ENCODE measurements around the gene MYH10. TPM values are rescaled to one million over a fixed set of nuclear protein-coding genes. Genes with fewer than 3 reads are reported as not detected.

Gene MYH10
- total RNA-seq, 2 donors from 2014 or later, result 12.4 to 17.0 TPM

DNA sequence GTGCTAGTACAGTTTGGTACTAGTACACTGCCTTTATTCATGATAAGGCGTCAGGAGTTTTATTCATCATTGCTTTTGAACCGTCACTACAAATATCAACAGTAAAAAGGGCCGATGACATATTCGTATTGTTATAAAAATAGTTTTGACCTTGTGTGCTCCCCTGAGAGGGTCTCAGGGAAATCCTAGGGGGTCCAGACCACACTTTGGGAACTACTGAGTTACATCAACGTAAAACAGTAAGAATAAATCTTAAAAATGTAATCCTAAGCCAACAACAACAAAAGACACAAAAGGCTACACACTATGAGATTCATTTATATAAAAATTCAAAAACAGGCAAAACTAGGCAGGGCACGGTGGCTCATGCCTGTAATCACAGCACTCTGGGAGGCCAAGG lies 11.2 kb downstream of the MYH10 start:
- TF ChIP-seq, protein P1, sequence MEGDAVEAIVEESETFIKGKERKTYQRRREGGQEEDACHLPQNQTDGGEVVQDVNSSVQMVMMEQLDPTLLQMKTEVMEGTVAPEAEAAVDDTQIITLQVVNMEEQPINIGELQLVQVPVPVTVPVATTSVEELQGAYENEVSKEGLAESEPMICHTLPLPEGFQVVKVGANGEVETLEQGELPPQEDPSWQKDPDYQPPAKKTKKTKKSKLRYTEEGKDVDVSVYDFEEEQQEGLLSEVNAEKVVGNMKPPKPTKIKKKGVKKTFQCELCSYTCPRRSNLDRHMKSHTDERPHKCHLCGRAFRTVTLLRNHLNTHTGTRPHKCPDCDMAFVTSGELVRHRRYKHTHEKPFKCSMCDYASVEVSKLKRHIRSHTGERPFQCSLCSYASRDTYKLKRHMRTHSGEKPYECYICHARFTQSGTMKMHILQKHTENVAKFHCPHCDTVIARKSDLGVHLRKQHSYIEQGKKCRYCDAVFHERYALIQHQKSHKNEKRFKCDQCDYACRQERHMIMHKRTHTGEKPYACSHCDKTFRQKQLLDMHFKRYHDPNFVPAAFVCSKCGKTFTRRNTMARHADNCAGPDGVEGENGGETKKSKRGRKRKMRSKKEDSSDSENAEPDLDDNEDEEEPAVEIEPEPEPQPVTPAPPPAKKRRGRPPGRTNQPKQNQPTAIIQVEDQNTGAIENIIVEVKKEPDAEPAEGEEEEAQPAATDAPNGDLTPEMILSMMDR (IDR thresholded peaks at IDR 0.05), result no peak
- H3K27ac ChIP-seq, result no peak overlapping the region
- H3K27me3 ChIP-seq, result no peaks in the 10 kb centered on the region
- no peak for DNase-seq
- no peaks in the 10 kb centered on the region for H3K36me3 ChIP-seq
- no peaks in the 10 kb centered on the region for H3K4me1 ChIP-seq
- H3K4me3 ChIP-seq, result no peak overlapping the region
- no peaks in the 10 kb centered on the region for H3K9me3 ChIP-seq
- intact Hi-C loops (cut with DNase I), result no loop called here
- H3K9ac ChIP-seq (ENCODE audit: low read depth in 2 of 2, low read length in 2 of 2), result no peak overlapping the region

DNA sequence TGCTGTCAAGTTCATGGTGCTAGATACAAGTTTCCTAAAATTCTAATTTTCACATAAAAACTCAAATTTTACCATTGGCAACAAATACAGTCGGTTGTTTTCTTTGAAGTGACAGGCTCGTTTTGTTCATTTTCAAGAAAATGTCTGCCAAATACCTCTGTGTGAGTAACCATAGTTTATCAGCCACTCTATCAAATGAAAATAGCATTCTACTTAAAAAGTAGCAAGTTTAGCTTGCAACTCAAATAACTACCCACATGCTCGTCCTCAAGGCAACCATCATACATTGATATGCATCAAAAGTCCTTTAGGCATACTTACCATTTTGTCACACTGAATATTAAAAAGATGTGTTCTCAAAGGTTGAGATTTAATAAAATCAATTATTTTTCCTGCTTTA lies 11.7 kb downstream of the MYH10 start:
- DNase-seq, result no peak
- H3K27ac ChIP-seq, result no peak overlapping the region
- H3K9ac ChIP-seq (ENCODE audit: low read depth in 2 of 2, low read length in 2 of 2), result no peak overlapping the region
- no peaks in the 10 kb centered on the region for H3K9me3 ChIP-seq
- no peaks in the 10 kb centered on the region for H3K27me3 ChIP-seq
- H3K4me1 ChIP-seq, result no peaks in the 10 kb centered on the region
- TF ChIP-seq, protein P1 (IDR thresholded peaks at IDR 0.05), result no peak
- H3K36me3 ChIP-seq, result no peaks in the 10 kb centered on the region
- intact Hi-C loops (cut with DNase I), result no loop called here
- no peak overlapping the region for H3K4me3 ChIP-seq

DNA sequence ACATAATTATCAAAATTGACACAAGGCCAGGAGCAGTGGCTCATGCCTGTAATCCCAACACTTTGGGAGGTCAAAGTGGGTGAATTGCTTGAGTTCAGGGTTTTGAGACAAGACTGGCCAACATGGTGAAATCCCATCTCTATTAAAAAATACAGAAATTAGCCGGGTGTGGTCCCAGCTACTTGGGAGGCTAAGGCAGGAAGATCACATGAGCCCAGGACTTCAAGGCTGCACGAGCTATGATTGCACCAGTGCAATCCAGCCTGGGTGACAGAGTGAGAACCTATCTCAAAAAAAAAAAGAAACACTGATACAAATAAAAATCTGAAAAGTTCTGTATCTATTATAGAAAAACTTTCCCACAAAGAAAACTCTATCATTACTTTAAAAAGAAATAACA lies 15.5 kb downstream of the MYH10 start:
- intact Hi-C loops (cut with DNase I), result no loop called here
- Histone ChIP-seq H3K9ac (ENCODE audit: low read depth in 2 of 2, low read length in 2 of 2) (no peak overlapping the region), H3K9me3 (no peaks in the 10 kb centered on the region), H3K36me3 (no peaks in the 10 kb centered on the region), H3K27me3 (no peaks in the 10 kb centered on the region), H3K27ac (no peak overlapping the region), H3K4me1 (no peaks in the 10 kb centered on the region), H3K4me3 (no peak overlapping the region)
- no peak for DNase-seq
- TF ChIP-seq, protein P1 (IDR thresholded peaks at IDR 0.05), result no peak

DNA sequence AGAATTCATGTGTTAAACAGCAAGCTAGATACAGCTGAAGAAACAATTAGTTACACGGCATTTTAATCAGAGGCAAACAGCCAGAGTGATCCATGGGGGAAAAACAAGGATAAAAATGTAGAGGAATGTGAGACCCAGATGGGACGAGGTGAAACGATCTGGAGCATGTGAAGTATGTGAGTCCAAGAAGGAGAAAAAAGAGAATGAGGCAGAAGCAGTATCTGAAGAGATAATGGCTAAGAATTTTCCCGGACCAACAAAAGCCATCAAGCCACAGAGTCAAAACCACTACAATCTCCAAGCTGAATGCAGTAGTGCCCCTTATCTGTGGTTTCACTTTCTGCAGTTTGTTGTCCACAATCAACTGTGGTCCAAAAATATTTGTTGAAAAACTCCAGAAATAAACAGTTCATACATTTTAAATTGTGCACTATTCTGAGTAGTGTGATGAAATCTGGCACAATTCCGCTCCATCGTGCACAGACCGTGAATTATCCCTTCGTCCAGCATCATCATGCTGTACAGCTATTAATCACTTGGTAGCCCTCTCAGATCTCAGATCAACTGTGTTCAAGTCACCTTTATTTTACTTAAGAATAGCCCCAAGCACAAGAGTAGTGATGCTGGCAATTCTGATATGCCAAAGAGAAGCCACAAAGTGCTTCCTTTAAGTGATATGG lies 18.8 kb downstream of the MYH10 start:
- Histone ChIP-seq H3K9ac (ENCODE audit: low read depth in 2 of 2, low read length in 2 of 2) (no peak overlapping the region), H3K27ac (no peak overlapping the region), H3K27me3 (no peaks in the 10 kb centered on the region), H3K4me1 (no peaks in the 10 kb centered on the region), H3K9me3 (no peaks in the 10 kb centered on the region), H3K4me3 (no peak overlapping the region), H3K36me3 (no peaks in the 10 kb centered on the region)
- TF ChIP-seq, protein P1 (IDR thresholded peaks at IDR 0.05), result no peak
- intact Hi-C loops (cut with DNase I), result no loop called here
- DNase-seq, result no peak

DNA sequence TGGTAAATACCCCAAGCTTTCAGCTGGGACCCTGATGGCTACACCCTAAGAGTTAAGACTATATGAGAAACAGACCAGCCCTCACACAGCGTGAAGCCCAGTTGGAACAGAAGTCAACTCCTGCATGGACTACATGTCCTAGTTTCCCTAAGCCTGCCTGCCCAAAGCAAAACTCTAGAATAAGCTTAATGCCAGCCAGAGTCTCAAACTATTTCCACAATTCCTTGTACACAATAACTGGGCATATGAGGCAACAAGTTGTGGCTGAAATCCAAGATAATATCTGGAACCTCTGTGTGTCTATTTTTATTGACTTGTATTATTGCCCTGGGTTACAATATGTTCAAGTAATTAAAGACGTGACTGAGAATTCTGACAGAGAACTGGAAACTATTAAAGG lies 19.4 kb downstream of the MYH10 start:
- Histone ChIP-seq H3K36me3 (no peaks in the 10 kb centered on the region), H3K4me3 (no peak overlapping the region), H3K27ac (no peak overlapping the region), H3K9ac (ENCODE audit: low read depth in 2 of 2, low read length in 2 of 2) (no peak overlapping the region), H3K9me3 (no peaks in the 10 kb centered on the region), H3K4me1 (no peaks in the 10 kb centered on the region), H3K27me3 (no peaks in the 10 kb centered on the region)
- no peak for DNase-seq
- intact Hi-C loops (cut with DNase I), result no loop called here
- TF ChIP-seq, protein P1 (IDR thresholded peaks at IDR 0.05), result no peak

Measured in colonic mucosa (tissue), 4 donors.